Skeletal muscle tissue (tissue), 4 donors: ENCODE data around the gene FBRSL1. TPM values are rescaled to one million over a fixed set of nuclear protein-coding genes. Genes with fewer than 3 reads are reported as not detected.

Experiments
- H3K27ac ChIP-seq: one replicate; pipeline ENCODE4 v1.7.0; 2013; ENCODE audit warnings: mild to moderate bottlenecking, low read depth, low read length, inconsistent platforms
- H3K27me3 ChIP-seq, 3 donors: one replicate each; pipeline ENCODE4 v1.7.0; 2013; ENCODE audit warnings: low read length in 3 of 3; ENCODE audit not compliant: control insufficient read depth in 3 of 3, insufficient read depth in 3 of 3
- H3K36me3 ChIP-seq, 3 donors: one replicate each; pipeline ENCODE4 v1.7.0; 2013; ENCODE audit warnings: low read length in 3 of 3; ENCODE audit not compliant: control insufficient read depth in 3 of 3, insufficient read depth in 3 of 3
- H3K4me1 ChIP-seq, 3 donors: one replicate each; pipeline ENCODE4 v1.7.0; 2013; ENCODE audit warnings: low read length in 3 of 3, mild to moderate bottlenecking in 3 of 3; ENCODE audit not compliant: control insufficient read depth in 3 of 3, insufficient read depth in 3 of 3
- H3K4me3 ChIP-seq, 3 donors: one replicate each; pipeline ENCODE4 v1.7.0; 2013; ENCODE audit warnings: low read length in 3 of 3
- H3K9ac ChIP-seq, 3 donors: one replicate each; pipeline ENCODE4 v1.7.0; 2013; ENCODE audit warnings: low read length in 3 of 3, mild to moderate bottlenecking in 3 of 3, moderate library complexity in 2 of 3, low read depth in 1 of 3
- H3K9me3 ChIP-seq, 3 donors: one replicate each; pipeline ENCODE4 v1.7.0; 2013; ENCODE audit warnings: low read length in 3 of 3; ENCODE audit not compliant: control insufficient read depth in 3 of 3
- total RNA-seq: library from RNA; depleted of rRNA; stranded (reverse); fragments of >200 nt; gene quantifications from one replicate; pipeline ENCODE4 v1.2.3, GENCODE V29; 2014
- donor health status: Osteomylitis.

Gene FBRSL1
- total RNA-seq, 1 donor from 2014 or later: 6.8 TPM

DNA sequence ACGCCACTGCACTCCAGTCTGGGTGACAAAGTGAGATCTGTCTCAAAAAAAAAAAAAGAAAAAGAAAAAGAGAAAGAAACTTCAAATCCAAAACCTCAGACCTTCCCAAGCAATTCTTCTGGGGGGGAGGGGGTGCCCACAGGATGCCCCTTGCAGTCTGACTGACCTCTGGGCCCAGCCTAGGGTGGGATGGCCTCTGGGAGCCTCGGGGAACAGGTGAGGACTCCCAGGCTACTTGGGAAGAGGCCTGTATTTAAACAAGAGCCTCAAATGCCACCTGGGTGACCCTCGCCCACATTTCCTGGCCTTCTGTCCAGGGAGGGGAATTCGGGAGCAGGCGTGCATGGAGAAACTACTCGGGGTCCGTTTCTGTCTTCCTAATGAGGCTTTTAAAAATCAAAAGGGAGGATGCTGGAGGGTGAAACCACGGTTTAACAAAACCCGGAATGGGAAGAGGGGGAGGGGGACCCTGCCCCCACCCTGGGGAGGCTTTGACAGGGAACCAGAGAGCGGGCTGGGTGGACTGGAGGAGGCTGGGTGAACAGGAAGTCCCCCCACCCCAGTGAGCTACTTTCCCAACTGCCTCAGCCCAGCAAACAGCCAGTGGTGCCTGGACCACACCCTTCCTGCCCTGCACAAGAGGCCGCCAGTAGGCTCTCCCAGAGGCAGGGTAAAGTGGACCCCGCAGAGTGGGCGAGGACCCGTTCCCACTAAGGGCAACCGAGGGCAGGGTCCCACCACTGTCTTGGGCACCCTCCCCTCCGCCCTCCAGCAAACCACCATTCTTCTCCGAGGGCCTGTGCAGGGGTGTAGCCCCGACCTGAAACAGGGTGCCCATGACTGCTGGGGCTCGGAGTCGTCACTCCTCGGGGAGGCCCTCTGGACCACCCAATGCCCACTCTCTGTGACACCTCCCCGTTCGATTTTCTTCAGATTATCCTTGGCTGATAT is 1.5 kb upstream of the FBRSL1 start:
- Histone ChIP-seq H3K27me3 (no peaks in the 10 kb centered on the region), H3K9ac (peak overlapping the region in 1 of 3 donors; percentile 38), H3K4me3 (peak overlapping the region in 2 of 3 donors; percentile 29 to 49), H3K9me3 (no peaks in the 10 kb centered on the region), H3K36me3 (peaks cover 2 to 5% (median 2%) of the 10 kb centered on the region in 3 donors), H3K4me1 (peaks cover 28 to 31% (median 29%) of the 10 kb centered on the region in 3 donors), H3K27ac (peak overlapping the region; percentile 0)

DNA sequence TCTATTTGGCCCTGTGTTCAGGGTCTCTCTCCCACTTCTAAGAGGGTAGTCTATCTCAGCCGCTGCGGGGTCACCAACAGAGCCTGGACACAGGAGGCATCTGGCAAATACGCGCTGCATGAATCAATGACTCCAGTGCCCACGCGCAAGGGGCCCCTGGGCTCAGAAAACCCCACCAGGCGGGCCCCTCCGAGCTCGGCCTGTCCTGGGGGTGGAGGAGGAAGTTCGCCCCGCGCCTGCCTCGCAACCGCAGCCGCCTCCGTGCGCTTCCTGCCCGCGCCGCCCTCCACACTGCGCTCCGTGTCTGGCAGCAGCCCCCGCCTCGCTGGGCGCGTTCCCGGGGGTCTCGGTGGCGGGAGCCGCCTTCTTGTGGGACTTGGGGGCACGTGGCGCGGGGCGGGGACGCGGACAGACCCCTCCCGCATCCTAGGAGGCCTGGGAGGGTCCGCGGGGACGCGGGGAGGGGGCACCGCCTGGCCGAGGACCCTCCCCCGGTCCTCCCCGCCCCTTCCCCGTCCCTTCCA is 811 bp upstream of the FBRSL1 start:
- Histone ChIP-seq H3K27me3 (no peaks in the 10 kb centered on the region), H3K4me3 (peak overlapping the region in 2 of 3 donors; percentile 49 to 70), H3K4me1 (peaks cover 34 to 39% (median 35%) of the 10 kb centered on the region in 3 donors), H3K9me3 (no peaks in the 10 kb centered on the region), H3K27ac (peak overlapping the region; percentile 0), H3K36me3 (peaks cover 2 to 5% (median 2%) of the 10 kb centered on the region in 3 donors), H3K9ac (peak overlapping the region in 2 of 3 donors; percentile 38 to 60)

DNA sequence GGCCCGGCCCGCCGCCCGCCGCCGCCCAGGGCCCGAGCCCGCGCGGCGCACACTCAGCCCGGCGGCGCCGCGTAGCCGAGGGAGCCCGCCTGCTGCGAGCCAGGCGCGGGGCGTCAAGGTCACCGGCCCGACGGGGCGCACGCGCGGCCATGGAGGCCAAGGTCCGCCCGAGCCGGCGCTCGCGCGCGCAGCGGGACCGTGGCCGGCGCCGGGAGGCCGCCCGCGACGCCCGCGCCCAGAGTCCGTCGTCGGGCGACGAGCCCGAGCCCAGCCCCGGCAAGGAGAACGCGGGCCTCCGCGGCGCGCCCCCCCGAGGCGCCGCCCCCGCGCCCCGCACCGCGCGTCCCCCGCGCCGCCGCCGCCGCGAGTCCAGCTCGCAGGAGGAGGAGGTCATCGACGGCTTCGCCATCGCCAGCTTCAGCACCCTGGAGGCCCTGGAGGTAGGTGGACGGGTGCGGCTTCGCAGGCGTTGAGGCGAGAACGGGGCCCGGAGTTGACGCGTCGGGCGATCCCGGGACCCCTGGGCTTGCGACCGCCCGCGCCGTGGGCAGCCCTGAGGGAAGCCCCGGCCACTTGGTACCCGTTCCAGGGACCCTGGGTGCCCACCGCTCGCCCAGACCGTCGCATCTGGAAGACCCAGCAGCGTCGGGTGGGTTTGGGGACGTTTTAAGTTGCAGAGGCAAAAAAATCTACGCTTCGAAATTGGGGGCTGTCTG is 629 bp downstream of the FBRSL1 start:
- Histone ChIP-seq H3K27me3 (no peaks in the 10 kb centered on the region), H3K9me3 (no peaks in the 10 kb centered on the region), H3K4me3 (peak overlapping the region; percentile 74 to 83 (median 81)), H3K4me1 (peaks cover 49 to 53% (median 50%) of the 10 kb centered on the region in 3 donors), H3K36me3 (peaks cover 2 to 5% (median 5%) of the 10 kb centered on the region in 3 donors), H3K9ac (peak overlapping the region; percentile 75 to 83 (median 80)), H3K27ac (peak overlapping the region; percentile 36)

DNA sequence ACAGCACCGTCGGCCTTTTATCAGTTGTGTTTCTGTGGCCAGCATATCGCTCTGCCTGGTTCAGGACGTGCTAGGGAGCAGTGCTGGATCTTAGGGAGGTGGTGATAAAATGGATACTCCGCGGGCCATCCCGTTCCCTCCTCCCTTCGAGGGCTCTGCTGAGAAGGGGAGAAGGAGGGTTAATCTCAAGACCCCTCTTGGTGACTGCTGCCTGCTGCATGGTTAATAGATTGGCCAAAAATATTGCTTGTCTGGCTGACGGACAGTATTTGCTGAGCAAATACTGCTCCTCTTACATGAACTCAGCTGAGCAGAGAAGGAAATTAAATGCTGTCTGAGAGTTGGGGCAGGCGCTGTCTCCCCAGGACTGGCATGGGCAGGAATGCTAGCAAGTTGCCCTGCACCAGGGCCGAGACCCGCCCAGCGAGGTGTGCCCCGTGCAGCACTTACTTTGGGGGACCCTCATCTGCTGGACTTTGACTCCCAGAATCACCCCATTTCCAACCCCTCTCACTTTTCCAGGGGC is 1.2 kb downstream of the FBRSL1 start:
- peaks cover 2 to 5% (median 5%) of the 10 kb centered on the region in 3 donors for H3K36me3 ChIP-seq
- H3K9me3 ChIP-seq: no peaks in the 10 kb centered on the region
- H3K4me1 ChIP-seq: peaks cover 55 to 59% (median 56%) of the 10 kb centered on the region in 3 donors
- H3K27me3 ChIP-seq: no peaks in the 10 kb centered on the region
- H3K4me3 ChIP-seq: peak overlapping the region; percentile 74 to 83 (median 81)
- peak overlapping the region; percentile 36 for H3K27ac ChIP-seq
- peak overlapping the region; percentile 75 to 83 (median 80) for H3K9ac ChIP-seq

DNA sequence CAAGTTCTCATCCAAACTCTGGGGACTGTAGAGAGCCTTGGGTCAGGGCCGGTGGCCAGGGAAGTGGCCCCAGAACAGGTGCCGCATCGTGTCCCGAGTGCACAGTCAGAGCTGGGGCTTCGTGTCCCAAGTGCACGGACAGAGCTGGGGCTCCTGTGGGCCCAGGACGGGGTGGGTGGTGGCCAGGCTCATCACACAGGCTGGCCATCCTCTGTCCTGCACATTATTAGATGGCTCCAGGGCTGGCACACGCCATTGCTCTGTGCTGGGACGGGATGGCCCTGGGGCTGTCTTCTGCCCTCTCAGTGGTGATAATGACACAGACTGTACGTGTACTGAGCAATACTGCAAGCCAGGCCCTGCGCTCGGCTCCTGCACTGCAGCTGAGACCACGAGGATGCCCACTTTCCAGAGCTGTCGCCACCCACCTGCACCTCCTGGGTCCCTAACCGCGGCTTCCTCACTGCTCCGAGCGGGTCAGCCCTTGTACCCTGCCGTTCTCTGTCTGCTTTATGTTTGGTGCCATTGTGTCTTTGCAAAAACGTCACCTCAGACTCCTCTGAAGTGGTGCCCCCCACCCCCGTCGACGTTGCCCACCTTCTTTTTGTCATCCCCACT is 1.9 kb downstream of the FBRSL1 start:
- H3K27ac ChIP-seq: no peak overlapping the region
- H3K9me3 ChIP-seq: no peaks in the 10 kb centered on the region
- peak overlapping the region; percentile 74 to 83 (median 81) for H3K4me3 ChIP-seq
- H3K27me3 ChIP-seq: no peaks in the 10 kb centered on the region
- peak overlapping the region; percentile 75 to 83 (median 80) for H3K9ac ChIP-seq
- peaks cover 2 to 5% (median 5%) of the 10 kb centered on the region in 3 donors for H3K36me3 ChIP-seq
- peaks cover 62 to 66% (median 63%) of the 10 kb centered on the region in 3 donors for H3K4me1 ChIP-seq

DNA sequence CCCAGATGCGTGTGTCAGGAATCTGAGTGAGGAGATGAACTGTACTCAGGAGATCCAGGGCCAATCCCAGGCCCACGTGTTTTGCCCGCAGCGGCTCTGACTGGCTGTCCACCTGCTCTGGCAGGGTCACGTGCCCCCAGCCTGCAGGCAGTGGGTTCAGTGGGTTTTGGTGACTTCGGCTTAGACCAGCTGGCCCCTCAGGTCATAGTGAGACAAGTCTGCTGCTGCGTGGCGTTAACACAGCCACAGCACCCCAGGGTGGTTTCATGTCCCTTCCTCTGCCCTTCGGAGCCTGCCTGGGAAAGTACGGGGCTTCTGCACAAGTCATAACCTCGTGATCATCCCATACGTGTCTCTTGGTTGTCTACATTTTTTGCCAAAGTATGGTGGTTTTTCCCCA is 2.6 kb downstream of the FBRSL1 start:
- H3K4me1 ChIP-seq: peaks cover 63 to 73% (median 67%) of the 10 kb centered on the region in 3 donors
- H3K9ac ChIP-seq: peak overlapping the region in 2 of 3 donors; percentile 75 to 83
- H3K9me3 ChIP-seq: no peaks in the 10 kb centered on the region
- peaks cover 2 to 5% (median 5%) of the 10 kb centered on the region in 3 donors for H3K36me3 ChIP-seq
- peak overlapping the region; percentile 74 to 83 (median 81) for H3K4me3 ChIP-seq
- H3K27me3 ChIP-seq: no peaks in the 10 kb centered on the region
- H3K27ac ChIP-seq: no peak overlapping the region

DNA sequence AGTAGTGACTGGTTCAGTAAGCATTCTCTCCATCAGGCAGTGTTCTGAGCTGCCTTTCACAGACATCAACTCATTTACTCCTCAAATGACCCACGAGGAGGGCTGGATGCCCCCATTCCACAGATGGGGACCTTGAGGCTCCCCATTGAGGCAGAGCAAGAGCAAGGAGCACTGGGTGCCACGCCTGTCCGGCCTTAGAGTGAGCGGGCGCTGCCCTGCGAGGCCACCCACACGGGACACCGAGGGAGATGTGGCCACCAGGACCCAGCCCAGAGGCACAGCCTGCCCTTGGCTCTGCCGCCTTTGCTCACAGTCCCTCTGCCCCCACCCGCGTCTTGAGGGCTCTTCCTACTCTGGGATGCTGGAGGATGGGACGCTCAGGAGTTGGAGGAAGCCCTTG is 3.0 kb downstream of the FBRSL1 start:
- peaks cover 2 to 5% (median 5%) of the 10 kb centered on the region in 3 donors for H3K36me3 ChIP-seq
- no peaks in the 10 kb centered on the region for H3K9me3 ChIP-seq
- peak overlapping the region in 1 of 3 donors; percentile 83 for H3K9ac ChIP-seq
- no peaks in the 10 kb centered on the region for H3K27me3 ChIP-seq
- H3K4me1 ChIP-seq: peaks cover 63 to 77% (median 71%) of the 10 kb centered on the region in 3 donors
- no peak overlapping the region for H3K27ac ChIP-seq
- H3K4me3 ChIP-seq: peak overlapping the region in 2 of 3 donors; percentile 13 to 14

DNA sequence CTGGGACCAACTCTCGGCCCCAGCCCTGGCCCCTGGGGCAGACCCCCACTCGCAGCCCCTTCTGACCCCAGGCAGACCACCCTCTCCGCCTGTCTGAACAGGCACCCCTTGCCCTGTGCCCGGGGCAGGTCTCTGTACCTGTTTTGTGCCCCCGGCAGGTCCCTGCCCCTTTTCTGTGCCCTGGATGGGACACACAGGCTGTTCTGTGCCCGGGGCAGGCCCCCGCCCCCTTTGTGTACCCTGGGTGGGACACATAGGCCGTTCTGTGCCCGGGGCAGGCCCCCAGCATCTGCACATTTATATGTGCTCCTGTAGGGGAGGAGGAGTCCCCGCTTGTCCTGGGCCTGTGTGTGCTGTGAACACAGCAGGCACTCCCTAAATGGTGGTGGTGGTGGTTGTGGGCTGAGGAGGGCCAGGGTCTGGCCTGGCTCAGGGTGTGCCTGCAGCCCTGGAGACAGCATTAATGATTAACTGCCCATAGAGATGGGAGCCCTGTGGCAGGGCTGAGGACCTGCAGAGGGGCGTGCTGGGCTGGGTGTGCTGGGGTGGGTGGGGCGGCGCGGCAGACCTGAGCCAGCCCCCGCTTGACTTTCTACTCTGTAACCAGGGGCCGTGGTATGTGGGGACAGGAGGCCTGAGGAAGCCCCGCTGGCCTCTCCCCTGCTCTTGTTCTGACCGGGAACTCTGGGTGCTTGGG is 3.7 kb downstream of the FBRSL1 start:
- Histone ChIP-seq H3K9ac (peak overlapping the region in 1 of 3 donors; percentile 83), H3K4me1 (peaks cover 63 to 81% (median 76%) of the 10 kb centered on the region in 3 donors), H3K27me3 (no peaks in the 10 kb centered on the region), H3K36me3 (peaks cover 2 to 5% (median 5%) of the 10 kb centered on the region in 3 donors), H3K4me3 (no peak overlapping the region), H3K27ac (no peak overlapping the region), H3K9me3 (no peaks in the 10 kb centered on the region)
